Activated CD4-positive, alpha-beta T cell treated with anti-CD3 and anti-CD28 coated beads, Interleukin-2, amount 50 U/mL, for 48 hours (primary cell): Measurements from ENCODE around the gene KCNQ2.

Source experiments
- DNase-seq, 2 experiments: peaks; one replicate each; pipeline ENCODE4 v3.0.0-alpha.2; 2020

Gene KCNQ2

DNA sequence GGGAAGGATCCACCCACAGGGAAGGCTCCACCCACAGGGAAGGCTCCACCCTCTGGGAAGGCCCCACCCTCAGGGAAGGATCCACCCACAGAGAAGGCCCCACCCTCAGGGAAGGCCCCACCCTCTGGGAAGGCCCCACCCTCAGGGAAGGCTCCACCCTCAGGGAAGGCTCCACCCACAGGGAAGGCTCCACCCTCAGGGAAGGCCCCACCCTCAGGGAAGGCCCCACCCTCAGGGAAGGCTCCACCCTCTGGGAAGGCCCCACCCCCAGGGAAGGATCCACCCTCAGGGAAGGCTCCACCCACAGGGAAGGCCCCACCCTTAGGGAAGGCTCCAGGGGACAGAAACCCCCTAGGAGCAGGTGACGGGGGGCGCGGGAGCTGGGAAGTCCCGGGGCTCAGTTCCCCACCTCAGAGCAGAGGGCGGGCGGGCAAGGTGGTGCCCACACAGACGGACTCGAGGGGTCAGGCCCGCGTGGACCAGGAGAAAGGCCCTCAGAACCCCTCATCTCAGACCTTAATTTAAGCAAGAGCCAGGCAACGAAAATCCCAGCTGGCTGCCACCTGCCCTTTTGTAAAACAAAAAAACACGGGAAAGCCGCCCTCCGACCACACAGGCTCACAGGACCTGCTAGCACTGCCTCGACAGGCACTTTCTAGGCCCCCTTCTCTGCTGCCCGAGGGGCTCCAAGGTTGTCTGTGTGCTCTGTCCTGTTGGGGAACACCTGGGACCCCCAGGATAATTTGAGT lies 39.7 kb downstream of the KCNQ2 start:
- DNase-seq: no peak

DNA sequence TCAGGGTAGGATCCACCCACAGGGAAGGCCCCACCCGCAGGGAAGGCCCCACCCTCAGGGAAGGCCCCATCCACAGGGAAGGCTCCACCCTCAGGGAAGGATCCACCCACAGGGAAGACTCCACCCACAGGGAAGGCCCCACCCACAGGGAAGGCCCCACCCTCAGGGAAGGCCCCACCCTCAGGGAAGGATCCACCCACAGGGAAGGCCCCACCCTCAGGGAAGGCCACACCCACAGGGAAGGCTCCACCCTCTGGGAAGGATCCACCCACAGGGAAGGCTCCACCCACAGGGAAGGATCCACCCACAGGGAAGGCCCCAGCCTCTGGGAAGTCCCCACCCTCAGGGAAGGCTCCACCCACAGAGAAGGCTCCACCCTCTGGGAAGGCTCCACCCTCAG lies 40.5 kb downstream of the KCNQ2 start:
- DNase-seq: no peak

DNA sequence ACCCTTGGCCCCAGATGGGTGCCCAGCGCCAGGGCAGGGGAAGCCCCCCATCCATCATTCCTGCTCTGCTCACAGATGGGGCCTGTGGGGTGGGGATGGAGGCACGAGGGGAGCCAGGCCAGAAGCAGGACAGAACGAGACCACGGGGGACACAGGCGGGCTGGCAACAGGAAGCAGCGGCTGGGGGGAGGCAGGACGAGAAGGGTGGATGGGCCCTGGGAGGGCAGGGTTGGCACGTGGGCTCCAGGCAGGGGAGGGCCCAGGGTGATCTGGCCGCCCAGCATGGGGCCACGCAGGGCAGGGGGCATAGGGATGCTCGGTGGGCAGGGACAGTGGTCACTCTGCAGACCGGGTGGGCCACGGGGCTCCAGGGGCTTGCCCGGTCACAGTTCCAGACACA lies 41.6 kb downstream of the KCNQ2 start:
- DNase-seq: no peak

DNA sequence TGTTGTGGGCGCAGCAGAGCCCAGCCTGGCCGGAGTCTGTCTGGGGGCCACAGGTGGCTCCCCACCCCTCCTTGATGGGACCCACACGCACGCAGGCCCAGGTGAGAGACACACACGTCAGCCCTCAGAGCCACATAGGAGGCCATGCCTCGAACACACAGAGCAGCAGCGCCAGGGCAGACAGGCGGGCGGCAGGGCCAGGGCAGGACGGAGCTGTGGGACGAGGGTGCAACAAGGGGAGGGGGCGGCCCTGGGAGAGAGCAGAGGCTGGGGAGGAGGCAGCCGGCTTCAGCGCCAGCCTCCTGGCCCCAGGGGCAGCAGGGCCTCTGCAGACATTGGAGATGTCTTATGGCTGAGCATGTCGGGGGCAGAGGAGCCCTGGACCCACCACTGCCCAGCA lies 42.5 kb downstream of the KCNQ2 start:
- no peak for DNase-seq

DNA sequence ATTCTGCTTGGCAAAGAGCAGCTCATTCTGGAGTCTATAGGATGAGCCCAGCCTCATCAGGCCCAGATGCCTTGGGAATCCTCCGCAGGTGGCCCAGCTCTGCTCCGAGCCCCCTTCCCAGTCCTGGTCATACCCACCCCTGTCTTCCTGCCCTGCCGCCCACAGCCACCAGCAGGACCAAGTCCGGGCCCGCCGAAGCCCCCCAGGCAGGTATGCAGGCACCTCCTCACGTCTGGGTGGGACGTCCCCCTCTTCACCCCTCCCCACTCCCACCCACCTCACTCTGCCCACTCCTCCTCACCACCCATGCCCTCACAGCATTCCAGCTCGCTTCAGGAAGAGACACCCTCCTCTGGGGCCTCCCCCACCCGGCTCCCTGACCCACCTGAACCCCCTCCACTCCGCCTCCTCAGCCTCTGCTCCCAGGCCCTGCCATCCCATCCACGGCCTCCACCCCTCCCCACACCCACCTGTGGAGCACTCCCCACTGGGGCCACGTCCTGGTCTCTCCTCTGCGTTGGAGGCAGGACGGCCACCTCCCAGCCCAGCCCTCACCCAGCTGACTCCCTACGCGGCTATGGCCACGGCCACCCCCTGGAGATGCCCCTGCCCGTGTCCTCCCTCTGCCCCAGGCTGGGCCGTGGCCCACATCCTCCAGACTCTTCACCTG lies 43.4 kb downstream of the KCNQ2 start:
- no peak for DNase-seq

DNA sequence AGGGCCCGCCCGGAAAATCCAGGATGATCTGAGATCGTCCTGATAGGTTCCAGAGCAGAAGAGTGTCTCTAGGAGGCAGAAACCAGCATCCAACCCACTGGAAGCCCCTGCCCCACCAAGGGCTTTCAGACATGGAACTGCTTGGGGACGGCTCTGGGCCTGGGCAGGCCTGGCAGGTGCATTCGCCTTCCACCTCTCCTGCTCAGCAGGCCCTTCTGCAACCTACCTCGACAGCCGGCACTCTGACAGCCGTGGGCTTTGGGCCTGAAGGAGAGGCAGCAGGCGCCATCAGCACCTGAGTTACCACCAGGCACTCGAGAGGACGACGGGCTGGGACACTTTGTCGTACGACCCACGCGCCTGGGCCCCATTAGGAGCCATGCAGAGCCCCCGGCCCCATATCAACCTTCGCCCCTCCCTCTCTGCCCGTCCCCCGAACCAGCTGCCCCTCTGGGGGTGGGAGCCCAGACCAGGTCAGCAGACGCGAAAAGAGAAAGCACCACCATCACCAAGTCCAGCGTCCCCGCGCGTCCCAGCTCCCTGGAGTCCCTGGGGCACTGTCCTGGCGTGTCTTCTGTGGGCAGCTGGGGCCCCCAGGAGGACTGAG lies 44.6 kb downstream of the KCNQ2 start:
- DNase-seq: no peak

DNA sequence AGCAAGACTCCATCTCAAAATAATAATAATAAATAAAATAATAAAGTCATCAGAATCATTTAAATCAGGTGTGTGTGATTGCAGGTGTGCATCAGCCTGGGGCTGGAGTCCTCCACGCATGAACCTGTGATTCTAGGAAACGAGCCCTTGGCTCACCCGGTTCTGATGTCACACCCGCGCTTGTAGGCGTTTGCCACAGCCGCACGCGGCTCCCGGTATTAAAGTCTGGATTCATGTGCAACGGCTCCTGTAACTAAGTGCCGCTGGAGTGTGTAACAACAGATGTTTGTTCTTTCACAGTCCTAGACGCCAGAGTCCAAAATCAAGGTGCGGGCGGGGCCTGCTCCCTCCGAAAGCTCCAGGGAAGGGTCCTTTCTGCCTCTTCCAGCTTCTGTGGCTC lies 45.2 kb downstream of the KCNQ2 start:
- DNase-seq: no peak

DNA sequence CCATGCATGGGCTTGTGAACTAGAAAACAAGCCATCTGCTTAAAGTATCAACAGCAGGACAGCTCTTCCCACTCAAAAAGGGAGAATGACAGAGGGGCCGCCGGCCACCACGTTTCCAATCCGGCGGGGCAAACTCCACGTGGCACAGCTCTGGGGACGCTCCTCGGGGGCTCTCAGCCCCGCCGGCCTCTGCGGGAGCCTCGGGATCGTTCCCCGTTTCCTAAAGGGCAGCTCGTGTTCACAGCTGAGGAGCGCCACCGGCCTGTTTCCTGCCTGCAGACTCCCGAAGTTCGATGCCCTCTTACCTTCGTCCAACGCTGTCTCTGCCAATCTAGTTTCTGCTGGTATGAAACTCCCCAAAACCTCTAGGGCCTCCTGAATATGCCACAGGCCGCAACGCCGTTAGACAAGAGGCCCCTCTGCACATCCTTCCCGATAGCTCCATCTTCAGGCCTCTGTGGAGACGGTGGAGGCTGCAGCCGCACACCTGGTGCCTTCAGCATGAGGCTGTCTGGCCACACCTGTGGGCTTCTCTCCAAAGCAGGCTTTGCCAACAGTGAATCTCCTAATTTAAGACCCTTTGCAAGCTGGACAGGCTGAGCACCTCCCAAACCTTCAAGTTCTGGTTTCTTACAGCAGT lies 46.5 kb downstream of the KCNQ2 start:
- no peak for DNase-seq

DNA sequence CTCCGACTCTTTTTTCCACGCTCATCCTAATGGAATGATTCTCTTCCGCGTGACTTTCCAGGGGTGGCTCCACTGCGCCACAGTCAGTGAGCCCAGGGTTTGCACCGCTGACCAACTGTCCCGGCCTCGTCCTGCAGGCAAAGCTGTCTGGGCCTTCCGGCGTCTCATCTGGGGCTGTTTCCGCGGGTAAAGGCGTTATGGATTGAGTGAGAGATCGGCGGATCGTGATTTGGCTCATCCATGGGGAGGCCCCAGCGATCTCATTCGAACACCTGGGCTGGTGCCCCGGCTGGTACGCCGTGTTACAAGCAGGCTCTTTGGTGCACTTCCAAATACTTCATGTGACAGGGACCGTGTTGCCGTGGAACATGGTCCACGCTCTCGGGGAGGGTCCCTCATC lies 47.8 kb downstream of the KCNQ2 start:
- no peak for DNase-seq

DNA sequence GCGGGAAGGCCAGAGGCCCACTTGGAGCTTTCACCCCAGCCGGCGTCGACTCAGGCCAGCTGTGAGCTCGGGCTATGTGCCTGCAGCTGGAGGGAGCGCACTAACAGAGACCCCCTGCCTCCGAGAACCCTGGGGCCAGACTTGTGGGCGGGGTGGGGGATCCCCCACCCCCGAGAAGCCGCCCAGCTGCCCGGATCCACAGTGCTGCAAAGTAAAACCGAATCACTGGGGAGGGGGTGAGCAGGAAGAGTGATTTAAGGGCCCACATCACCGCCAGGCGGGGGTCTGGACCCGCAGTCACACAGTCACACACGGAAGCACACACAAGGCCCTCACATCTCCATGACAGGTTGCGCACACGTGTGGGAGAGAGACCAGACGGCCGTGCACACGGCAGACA lies 48.7 kb downstream of the KCNQ2 start:
- no peak for DNase-seq

DNA sequence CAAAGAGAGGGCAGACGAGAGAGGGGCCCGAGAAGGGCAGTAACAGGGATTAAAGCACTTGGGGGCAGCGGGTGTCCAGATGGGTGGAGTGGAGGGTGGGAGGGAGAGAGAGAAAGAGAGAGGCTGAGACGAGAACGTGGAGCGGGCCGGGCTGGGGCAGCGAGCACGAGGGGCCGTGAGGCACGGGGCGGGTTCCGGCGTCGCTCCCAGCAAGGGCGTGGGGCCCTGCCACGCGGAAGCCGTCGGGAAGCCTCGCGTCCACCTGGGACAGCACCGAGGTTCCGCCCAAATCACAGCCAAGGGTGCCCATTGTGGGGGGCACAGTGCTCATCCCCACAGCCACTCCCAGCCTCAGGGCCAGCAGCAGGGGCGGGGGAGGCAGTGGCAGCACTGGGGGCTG lies 49.8 kb downstream of the KCNQ2 start:
- DNase-seq: no peak

DNA sequence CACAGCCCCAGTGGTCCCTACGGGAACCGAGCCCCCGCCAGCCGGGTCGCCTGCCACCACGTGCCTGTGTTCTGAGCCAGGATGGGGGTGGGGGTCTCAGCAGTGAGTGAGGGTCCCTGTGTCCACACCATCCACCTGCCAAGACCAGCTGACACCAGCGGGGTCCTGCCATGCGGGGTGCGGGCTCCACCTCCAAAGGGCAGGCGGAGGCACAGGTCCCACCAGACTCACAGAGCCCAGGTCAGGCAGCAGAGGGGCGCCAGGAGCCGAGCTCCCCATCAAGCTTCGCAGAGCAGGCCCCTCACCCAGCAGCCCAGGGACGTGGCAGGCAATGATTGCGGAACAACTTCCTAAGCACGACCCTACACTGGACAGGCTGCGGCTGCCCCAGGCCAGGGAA lies 50.5 kb downstream of the KCNQ2 start:
- no peak for DNase-seq

DNA sequence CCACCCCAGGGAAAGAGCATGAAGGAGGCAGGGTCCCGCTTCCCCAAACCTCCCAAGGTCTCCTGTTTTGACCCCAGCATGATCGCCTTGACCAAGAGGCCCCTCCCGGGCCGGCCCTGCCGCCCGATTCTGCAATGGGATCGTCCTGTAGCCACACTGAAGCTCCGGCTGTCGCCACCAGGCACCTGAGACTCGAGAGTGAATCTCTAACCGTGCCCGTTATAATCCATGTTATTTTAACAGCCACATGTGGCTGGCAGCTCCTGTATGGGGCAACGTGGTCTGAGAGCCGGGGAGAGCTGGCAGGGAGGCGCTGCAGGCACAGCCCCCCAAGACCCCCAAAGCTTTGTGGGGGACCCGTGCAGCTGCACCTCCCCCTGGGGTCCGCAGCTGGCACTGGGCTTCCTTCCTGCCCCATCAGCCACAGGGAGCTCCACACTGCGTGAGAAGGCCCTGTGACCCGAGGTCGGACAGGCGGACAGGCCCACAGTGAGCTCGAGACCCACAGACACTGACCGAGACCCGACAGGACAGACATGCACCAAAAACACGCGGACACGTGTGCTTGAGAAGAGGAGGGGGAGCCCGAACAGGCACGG lies 51.3 kb downstream of the KCNQ2 start:
- DNase-seq: no peak

DNA sequence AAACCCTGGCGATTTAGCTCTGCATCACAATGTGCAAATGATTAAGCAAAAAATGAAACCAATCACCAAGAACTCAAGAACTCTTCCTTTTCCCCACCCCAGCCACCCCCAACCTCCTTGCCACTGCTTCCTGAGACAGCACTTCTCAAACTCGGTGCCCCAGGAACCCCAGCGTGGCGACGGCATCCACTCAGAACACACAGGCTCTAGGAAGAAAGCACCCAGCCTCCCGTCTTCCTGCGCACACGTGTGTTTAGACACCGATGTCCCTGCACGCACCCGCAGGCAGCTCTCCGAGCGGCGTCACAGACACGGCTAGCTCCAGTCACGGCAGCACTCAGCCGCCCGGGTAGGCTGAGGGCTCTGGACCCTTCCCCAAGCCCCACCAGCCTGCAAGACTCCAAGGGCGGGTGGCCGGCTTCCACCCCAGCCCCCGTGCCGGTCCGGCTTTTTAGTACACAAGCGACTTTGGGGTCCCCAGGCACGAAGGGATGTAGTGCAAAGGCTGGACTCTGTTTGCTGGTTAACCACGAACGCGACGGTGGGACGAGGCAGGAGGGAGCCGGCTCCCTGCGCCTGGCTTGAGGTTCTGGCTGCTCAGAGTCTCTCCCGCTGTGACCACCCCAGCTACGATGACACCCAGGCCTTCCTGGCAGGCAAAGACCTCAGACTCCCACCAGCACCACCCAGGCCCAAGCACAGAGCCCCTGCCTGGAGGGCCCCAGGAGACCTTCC lies 51.9 kb downstream of the KCNQ2 start:
- no peak for DNase-seq

DNA sequence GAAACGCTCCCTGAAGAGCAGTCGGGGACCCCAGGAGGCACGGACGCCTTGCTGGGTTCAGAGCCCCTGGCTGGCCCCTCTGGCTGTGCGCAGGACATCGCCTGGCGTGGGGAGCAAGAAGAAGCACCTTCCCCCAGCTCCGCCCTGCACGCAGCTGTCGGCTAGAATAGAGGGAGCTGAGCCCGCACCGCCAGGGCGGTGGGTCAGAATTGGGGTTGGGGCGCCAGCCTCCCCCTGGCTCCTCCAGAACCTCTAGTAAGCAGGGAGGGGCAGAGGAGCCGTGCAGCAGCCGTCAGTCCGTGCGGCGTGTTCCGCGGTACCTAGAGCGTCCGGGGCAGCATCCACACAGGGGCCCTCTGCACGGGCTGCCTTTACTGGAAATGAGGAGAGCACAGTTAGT lies 53.2 kb downstream of the KCNQ2 start:
- DNase-seq: no peak

DNA sequence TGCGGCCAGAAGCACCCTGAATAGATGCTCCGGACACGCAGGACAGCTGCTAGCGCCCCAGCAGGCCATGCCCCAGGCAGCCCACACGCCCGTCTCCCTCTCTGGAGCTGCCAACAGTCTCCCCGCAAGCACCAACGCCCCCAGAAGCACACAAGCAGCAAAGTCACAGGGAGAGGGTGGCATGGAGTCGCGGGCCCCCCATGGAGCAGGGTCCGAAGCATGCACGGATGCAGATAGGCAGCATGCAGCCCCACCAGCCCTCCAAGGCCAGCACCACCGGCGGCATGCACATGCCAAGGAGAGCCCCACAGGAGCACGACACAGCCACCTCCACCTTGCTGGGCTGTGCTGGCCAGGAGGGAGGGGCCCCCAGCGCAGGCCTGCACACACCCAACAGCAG lies 53.8 kb downstream of the KCNQ2 start:
- no peak for DNase-seq

DNA sequence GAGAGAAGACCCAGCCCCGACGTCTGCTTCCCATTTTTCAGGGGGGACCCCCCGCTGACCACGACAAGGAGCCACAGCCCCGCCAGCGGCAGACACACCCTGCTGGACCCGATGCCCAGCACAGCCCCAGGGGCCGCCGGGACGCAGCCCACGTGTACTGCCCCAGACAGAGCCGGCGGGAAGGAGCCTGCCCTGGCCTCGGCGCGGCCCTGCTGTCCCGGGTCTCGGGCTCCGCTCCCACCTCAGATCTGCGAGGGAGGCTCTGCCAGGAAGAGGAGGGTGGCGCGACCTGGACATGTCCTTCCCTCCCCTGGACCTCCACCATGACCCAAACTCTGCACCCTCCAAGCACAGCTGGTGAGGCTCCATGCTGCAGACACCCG lies 54.7 kb downstream of the KCNQ2 start:
- no peak for DNase-seq

DNA sequence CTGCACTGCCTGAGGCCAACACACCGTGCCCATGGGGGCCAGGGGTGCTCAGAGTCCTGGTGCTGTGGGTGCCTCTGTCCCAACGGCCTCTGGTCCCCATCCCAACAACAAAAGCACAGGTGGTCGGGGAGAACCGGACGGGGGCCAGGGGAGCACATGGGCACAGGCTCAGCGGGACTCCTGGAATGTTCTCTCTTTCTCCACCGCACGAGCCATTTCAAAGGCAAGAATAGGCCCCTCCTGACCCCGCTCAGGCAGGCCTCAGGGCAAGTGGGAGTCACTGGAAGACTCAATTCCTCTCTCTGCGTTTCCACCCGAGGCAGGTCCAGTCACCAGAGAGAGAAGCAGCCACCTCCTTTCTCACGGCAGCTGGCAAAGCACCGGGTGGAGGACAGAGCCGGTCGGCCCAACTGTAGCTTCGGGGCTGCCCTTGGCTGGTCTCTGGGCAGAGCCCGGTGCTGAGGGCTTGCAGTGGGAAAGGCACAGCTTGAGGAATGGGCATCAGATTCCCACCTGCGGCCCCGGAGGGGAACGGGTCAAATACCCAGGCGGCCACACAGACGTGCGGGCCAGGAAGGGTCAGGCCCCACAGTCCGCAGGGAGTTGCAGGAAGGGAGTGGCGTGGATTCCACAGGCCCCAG lies 55.2 kb downstream of the KCNQ2 start:
- no peak for DNase-seq

DNA sequence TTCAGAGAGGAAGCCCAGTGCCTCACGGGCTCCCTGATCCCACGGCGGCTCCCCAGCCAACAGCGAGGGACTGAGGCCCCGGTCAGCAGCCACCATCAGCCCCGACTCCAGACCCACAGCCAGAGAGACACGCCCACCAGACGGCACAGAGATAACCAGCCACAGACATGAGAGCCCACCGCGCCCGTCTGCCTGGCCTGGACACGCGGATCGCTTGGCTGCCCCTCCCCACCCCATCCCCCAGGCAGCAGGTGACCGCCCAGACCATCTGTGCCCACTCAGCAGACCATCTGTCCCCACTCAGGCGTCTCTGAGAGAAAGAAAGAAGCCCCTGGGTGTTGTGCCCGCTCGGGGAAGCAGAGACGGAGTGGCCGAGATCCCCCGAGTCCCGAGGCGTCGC lies 55.8 kb downstream of the KCNQ2 start:
- DNase-seq: no peak

DNA sequence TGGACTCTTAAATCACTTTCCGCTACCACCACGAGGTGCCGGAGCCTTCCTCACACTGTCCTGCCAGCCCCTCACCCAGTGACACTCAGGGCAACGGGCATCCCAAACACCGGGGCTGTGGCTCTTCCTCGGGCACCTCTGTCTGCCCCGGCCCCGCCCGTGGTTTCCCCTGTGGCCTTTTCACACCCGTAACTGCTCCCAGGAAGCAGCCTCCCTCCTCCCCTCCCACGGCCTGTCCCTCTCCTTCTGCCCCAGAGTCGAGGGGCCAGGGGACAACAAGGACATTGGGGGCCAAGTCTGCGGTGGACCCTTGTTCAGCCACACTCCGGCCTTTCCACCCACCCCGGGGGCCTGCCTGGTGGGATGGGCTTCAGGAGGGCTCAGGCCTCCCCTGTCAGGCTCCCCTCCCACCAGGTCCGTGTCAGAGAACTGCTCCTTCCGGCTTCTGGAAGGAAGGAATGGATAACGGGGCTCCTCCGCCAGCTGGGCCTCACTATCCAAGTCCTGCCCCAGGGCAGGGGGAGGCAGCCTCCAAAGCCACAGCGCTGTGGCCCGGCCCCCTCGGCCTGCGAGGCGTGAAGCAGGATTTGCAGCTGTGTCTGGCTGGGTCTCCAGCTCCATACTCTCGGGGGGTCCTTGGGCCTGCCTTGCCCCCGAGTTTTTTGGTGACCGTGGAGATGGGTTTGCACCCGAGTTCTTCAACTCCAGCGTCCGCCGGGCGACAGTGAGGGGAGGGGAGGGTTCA lies 56.6 kb downstream of the KCNQ2 start:
- no peak for DNase-seq

DNA sequence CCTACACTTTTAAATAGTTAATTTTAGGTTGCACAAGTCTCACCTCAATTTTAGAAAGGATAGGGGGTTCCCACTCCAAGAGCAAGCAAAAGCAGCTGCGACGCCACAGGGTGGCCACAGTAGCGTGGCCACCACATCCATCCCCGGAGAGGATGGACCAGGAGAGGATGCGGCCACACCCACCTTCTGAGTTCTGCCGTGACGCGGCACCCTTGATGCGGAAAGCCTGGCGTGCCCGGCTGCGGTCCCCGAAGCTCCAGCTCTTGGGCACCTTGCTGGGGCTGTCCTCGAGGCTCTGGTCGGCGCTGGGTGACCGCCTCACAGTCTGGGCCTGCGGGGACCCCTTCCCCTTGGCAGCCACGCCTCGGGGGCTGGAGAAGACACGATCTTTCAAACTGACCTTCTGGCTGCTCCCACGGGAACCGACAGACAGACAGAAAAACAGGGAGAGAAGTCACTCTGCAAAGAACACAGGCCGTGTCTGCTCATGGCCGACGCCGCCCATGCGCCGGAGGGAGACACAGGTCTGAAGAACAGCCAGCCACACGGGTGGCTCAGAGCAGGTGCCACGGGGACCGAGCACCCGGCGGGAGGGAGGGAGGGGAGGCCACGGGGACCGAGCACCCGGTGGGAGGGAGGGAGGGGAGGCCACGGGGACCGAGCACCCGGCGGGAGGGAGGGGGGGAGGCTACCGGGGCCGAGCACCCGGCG lies 57.6 kb downstream of the KCNQ2 start:
- DNase-seq: no peak
